BJ (cell line): ENCODE measurements around the gene CTNNAL1. TPM values are rescaled to one million over a fixed set of nuclear protein-coding genes. Genes with fewer than 3 reads are reported as not detected.

Source experiments
- CTCF ChIA-PET: fragments of 350-600 bp; formaldehyde crosslinking; extraction: SDS; loops from one replicate; lab custom pipeline; 2021; ENCODE audit warnings: antibody characterized with exemption, inconsistent platforms; lab: Yijun Ruan, JAX
- POLR2A ChIA-PET: fragments of 300-600 bp; sonication (Branson Sonifier 250); formaldehyde crosslinking; extraction: SDS; loops from one replicate; lab custom pipeline; 2021; ENCODE audit warnings: antibody characterized with exemption; lab: Charles Lee
- DNase-seq: peaks from one replicate; pipeline ENCODE4 v3.0.0-alpha.2; 2011; ENCODE audit warnings: low read depth
- H3K27me3 ChIP-seq: 2 replicates; pipeline ENCODE4 v1.6.0; 2011; ENCODE audit warnings: low read length; ENCODE audit not compliant: control insufficient read depth, insufficient read depth
- H3K36me3 ChIP-seq: 2 replicates; pipeline ENCODE4 v1.5.1; 2011; ENCODE audit warnings: low read length; ENCODE audit not compliant: control insufficient read depth, insufficient read depth
- H3K4me3 ChIP-seq: 2 replicates; pipeline ENCODE4 v1.5.1; 2011; ENCODE audit warnings: low read depth, mild to moderate bottlenecking, control low read depth, low read length
- CTCF ChIP-seq: IDR thresholded peaks from 2 replicates; pipeline ENCODE4 v1.5.1; 2011; ENCODE audit warnings: low read depth, mild to moderate bottlenecking, control low read depth, inconsistent platforms, low read length, moderate library complexity; ENCODE audit not compliant: insufficient read depth
- polyA plus RNA-seq: library from polyadenylated mRNA; depleted of rRNA; stranded (reverse); fragments of >200 nt; gene quantifications from 2 replicates; pipeline ENCODE4 v1.2.3, GENCODE V29; 2011

Gene CTNNAL1
- polyA plus RNA-seq, 1 experiment: 32.6 TPM

GRCh38 chr9:109019420-109019819, 6.1 kb upstream of the CTNNAL1 start:
- Histone ChIP-seq H3K36me3 (peaks cover 1% of the 10 kb centered on the region; the same call in 1 of the 2 replicates), H3K27me3 (no peaks in the 10 kb centered on the region), H3K4me3 (no peak overlapping the region)
- no peak for TF ChIP-seq CTCF
- DNase-seq: no peak
- ChIA-PET POLR2A (no interaction called here), CTCF (no interaction called here)

DNA sequence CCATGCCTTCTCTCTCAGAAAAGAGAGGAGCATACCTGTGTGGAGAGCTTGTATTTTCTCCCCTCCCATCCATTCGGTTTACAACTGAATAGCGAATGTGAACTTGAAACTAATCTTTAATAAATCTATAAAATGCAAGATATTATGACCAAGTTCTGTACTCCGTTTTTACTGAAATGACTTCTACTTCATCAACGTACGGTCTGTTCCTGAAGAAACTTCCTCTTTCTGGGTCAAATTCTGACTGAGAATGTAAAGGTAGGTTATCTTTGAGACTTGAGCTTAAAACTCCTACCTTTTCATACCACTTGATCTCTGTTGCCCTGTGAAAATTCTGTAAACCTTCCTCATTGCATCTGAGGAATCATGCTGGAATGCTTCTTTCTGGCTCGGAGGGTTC, 4.2 kb upstream of the CTNNAL1 start:
- DNase-seq: no peak
- Histone ChIP-seq H3K36me3 (peaks cover 1% of the 10 kb centered on the region; the same call in 1 of the 2 replicates), H3K27me3 (no peaks in the 10 kb centered on the region), H3K4me3 (no peak overlapping the region)
- CTCF ChIA-PET: interaction anchor here (1.1 kb wide), 1 partner anchor 35 kb away, joined by 3 read pairs; no protein-coding TSS in a partner anchor
- POLR2A ChIA-PET: no interaction called here
- no peak for TF ChIP-seq CTCF

GRCh38 chr9:109017061-109017460, 3.8 kb upstream of the CTNNAL1 start:
- CTCF ChIA-PET: interaction anchor here (0.6 kb wide), 1 partner anchor 111 kb away, joined by 3 read pairs; no protein-coding TSS in a partner anchor
- H3K27me3 ChIP-seq: no peaks in the 10 kb centered on the region
- TF ChIP-seq CTCF: no peak
- no peak overlapping the region for H3K4me3 ChIP-seq
- peaks cover 1% of the 10 kb centered on the region; the same call in 1 of the 2 replicates for H3K36me3 ChIP-seq
- POLR2A ChIA-PET: no interaction called here
- DNase-seq: no peak

- Histone ChIP-seq H3K27me3 (no peaks in the 10 kb centered on the region), H3K4me3 (no peak overlapping the region), H3K36me3 (peaks cover 1% of the 10 kb centered on the region; the same call in 1 of the 2 replicates)
- CTCF ChIA-PET: no interaction called here
- POLR2A ChIA-PET: no interaction called here
- no peak for DNase-seq
- TF ChIP-seq CTCF: no peak
Measured at GRCh38 chr9:109016132-109016531, 2.8 kb upstream of the CTNNAL1 start.

- Histone ChIP-seq H3K36me3 (peaks cover 1% of the 10 kb centered on the region; the same call in 1 of the 2 replicates), H3K27me3 (no peaks in the 10 kb centered on the region), H3K4me3 (no peak overlapping the region)
- POLR2A ChIA-PET: no interaction called here
- CTCF ChIA-PET: interaction anchor here (1.0 to 1.5 kb wide), 2 partner anchors 20 to 105 kb away, joined by 3 to 4 read pairs; partner anchors contain the start of gene TMEM245
- no peak for DNase-seq
- TF ChIP-seq CTCF: no peak
Measured at GRCh38 chr9:109014608-109015280, 1.4 kb upstream of the CTNNAL1 start.
